GM12878 (cell line): Measurements from ENCODE around the gene JUND. TPM values are rescaled to one million over a fixed set of nuclear protein-coding genes. Genes with fewer than 3 reads are reported as not detected.

ENCODE experiments used
- ATAC-seq: fragments of 200-7000 bp; cut with Tn5 transposase; 3 replicates; pipeline ENCODE4 v1.9.1; 2020; ENCODE audit warnings: mild to moderate bottlenecking, moderate library complexity
- BruUV-seq: library from RNA; stranded (reverse); fragments of 400-500 nt; replicated peaks from 2 replicates; lab custom pipeline; 2021; lab: Mats Ljungman, UMichigan
- CTCF ChIA-PET: fragments of 300-600 bp; sonication (Branson Sonifier 250); formaldehyde crosslinking; extraction: SDS; loops from one replicate; lab custom pipeline; 2021; ENCODE audit warnings: inconsistent platforms; lab: Yijun Ruan, JAX
- POLR2A ChIA-PET: fragments of 350-600 bp; formaldehyde crosslinking; extraction: SDS; loops from one replicate; lab custom pipeline; 2021; ENCODE audit warnings: inconsistent platforms; lab: Charles Lee
- RAD21 ChIA-PET: fragments of 300-600 bp; sonication (Branson Sonifier 250); formaldehyde crosslinking; loops from one replicate; lab custom pipeline; 2023; ENCODE audit warnings: antibody characterized with exemption; ENCODE audit not compliant: unreplicated experiment; lab: Charles Lee
- SMC1A ChIA-PET: fragments of 300-600 bp; sonication (Branson Sonifier 250); formaldehyde crosslinking; loops from one replicate; lab custom pipeline; 2023; ENCODE audit not compliant: unreplicated experiment, uncharacterized antibody; lab: Charles Lee
- DNase-seq: peaks from one replicate; pipeline ENCODE4 v3.0.0-alpha.2; 2011; ENCODE audit warnings: low read depth, low spot score
- FAIRE-seq: peaks from 3 replicates; lab custom pipeline; 2011; peaks lifted over from hg19 to GRCh38; lab: Jason Lieb, UNC
- H2AFZ ChIP-seq: 2 replicates; pipeline ENCODE4 v1.6.0; 2011; ENCODE audit warnings: low read depth, low read length, control low read depth; ENCODE audit not compliant: control insufficient read depth
- H3K27ac ChIP-seq: 2 replicates; pipeline ENCODE4 v1.5.1; 2011; ENCODE audit warnings: control low read depth; ENCODE audit not compliant: control insufficient read depth, insufficient read depth
- H3K27me3 ChIP-seq, 2 experiments: replicated peaks in 1 of 2; 2 replicates each; pipeline versions ENCODE4 v1.6.0 to v1.6.1; 2011; ENCODE audit warnings: low read length in 1 of 2; ENCODE audit not compliant: control insufficient read depth in 2 of 2, insufficient read depth in 2 of 2
- H3K36me3 ChIP-seq, 2 experiments: 2 replicates each; pipeline ENCODE4 v1.5.1; 2011; ENCODE audit warnings: low read length in 1 of 2; ENCODE audit not compliant: control insufficient read depth in 2 of 2, insufficient read depth in 2 of 2
- H3K4me1 ChIP-seq: 2 replicates; pipeline ENCODE4 v1.6.1; 2011; ENCODE audit warnings: mild to moderate bottlenecking, low read length, moderate library complexity, mixed read lengths; ENCODE audit not compliant: control insufficient read depth, insufficient read depth
- H3K4me2 ChIP-seq: 2 replicates; pipeline ENCODE4 v1.6.0; 2011; ENCODE audit warnings: control low read depth; ENCODE audit not compliant: control insufficient read depth, insufficient read depth
- H3K4me3 ChIP-seq: fragments of 200-600 bp; sonication (generic); 2 replicates; pipeline ENCODE4 v1.5.1; 2016
- H3K79me2 ChIP-seq: 2 replicates; pipeline ENCODE4 v1.6.0; 2011; ENCODE audit warnings: low read length; ENCODE audit not compliant: control insufficient read depth, insufficient read depth
- H3K9ac ChIP-seq: 2 replicates; pipeline ENCODE4 v1.8.0; 2011; ENCODE audit warnings: low read length, control low read depth, mixed read lengths; ENCODE audit not compliant: control insufficient read depth, insufficient read depth
- H3K9me3 ChIP-seq: replicated peaks from 3 replicates; pipeline ENCODE4 v1.5.1; 2011; ENCODE audit warnings: mild to moderate bottlenecking, low read length; ENCODE audit not compliant: control insufficient read depth, insufficient read depth
- H4K20me1 ChIP-seq: 2 replicates; pipeline ENCODE4 v1.6.0; 2011; ENCODE audit not compliant: control insufficient read depth, insufficient read depth
- EED ChIP-seq: sonication (generic); IDR thresholded peaks from 2 replicates; pipeline ENCODE4 v1.6.1; 2016; ENCODE audit warnings: antibody characterized with exemption, low read depth
- EGR1 ChIP-seq, 2 experiments: IDR thresholded peaks; 1 replicate in 1 of 2; 2 replicates in 1 of 2; pipeline ENCODE4 v1.6.1; 2011 to 2012; ENCODE audit warnings: low read depth in 2 of 2, low read length in 2 of 2, borderline replicate concordance in 1 of 2, mild to moderate bottlenecking in 1 of 2, moderate library complexity in 1 of 2
- HDGF ChIP-seq: fragments of 450-650 bp; IDR thresholded peaks from 2 replicates; pipeline ENCODE4 v1.6.1; 2016; ENCODE audit warnings: antibody characterized with exemption
- IRF4 ChIP-seq: IDR thresholded peaks from 2 replicates; pipeline ENCODE4 v1.6.1; 2011; ENCODE audit warnings: low read depth, low read length
- KDM1A ChIP-seq: fragments of 200-600 bp; sonication (generic); IDR thresholded peaks from 2 replicates; pipeline ENCODE4 v1.6.1; 2016; ENCODE audit warnings: borderline replicate concordance
- NBN ChIP-seq: fragments of 450-650 bp; IDR thresholded peaks from 2 replicates; pipeline ENCODE4 v1.6.1; 2016
- NFYA ChIP-seq: IDR thresholded peaks from 2 replicates; pipeline ENCODE4 v1.6.1; 2011; ENCODE audit warnings: low read depth, mild to moderate bottlenecking, low read length, improper control_type of control experiment, borderline replicate concordance
- NR2F1 ChIP-seq: fragments of 450-650 bp; conservative IDR thresholded peaks from 2 replicates; pipeline ENCODE4 v1.6.1; 2017; ENCODE audit warnings: mild to moderate bottlenecking
- TARDBP ChIP-seq: IDR thresholded peaks from 2 replicates; pipeline ENCODE4 v1.6.1; 2016; ENCODE audit warnings: borderline replicate concordance
- TCF3 ChIP-seq: IDR thresholded peaks from 2 replicates; pipeline ENCODE4 v1.6.1; 2012; ENCODE audit warnings: low read depth, mild to moderate bottlenecking, low read length, borderline replicate concordance; ENCODE audit not compliant: insufficient read depth
- YY1 ChIP-seq: IDR thresholded peaks from 2 replicates; pipeline ENCODE4 v1.6.1; 2011; ENCODE audit warnings: low read depth, mild to moderate bottlenecking, low read length
- ZSCAN29 ChIP-seq: fragments of 450-650 bp; IDR thresholded peaks from 2 replicates; pipeline ENCODE4 v1.6.1; 2017; ENCODE audit warnings: mild to moderate bottlenecking, moderate library complexity
- WGBS: methylation state at CpG from one replicate; pipeline ENCODE4 v1.1.6; 2016; ENCODE audit warnings: low lambda C conversion rate; ENCODE audit not compliant: insufficient replicate concordance, insufficient coverage; ENCODE audit errors: missing lambda C conversion rate; 5-methylcytosine and 5-hydroxymethylcytosine counted together
- in situ Hi-C: fragments of 300-500 bp; cut with MboI; formaldehyde crosslinking; loops from 9 replicates; pipeline ENCODE4 v1.14.3; 2018; ENCODE audit warnings: mixed read lengths
- intact Hi-C: fragments of 100-400 bp; cut with micrococcal nuclease; formaldehyde crosslinking; loops from one replicate; pipeline ENCODE4 v1.14.2; 2022; ENCODE audit not compliant: unreplicated experiment
- polyA plus RNA-seq, 11 experiments: library from polyadenylated mRNA; depleted of rRNA in 4 of 11; unstranded in 6 of 11; stranded (reverse) in 5 of 11; fragments of >200 nt; fragmentation: Nextera tagmentation in 4 of 11; fragmentation: Illumina TruSeq in 1 of 11; extraction: Ambion mirVana in 4 of 11; extraction: Trizol in 1 of 11; gene quantifications; 1 replicate in 1 of 11; 2 replicates in 10 of 11; pipeline versions ENCODE4 v1.2.1 to v1.2.3, GENCODE V29; 2011 to 2016; ENCODE audit warnings: inconsistent platforms in 2 of 11, missing spikeins in 2 of 11, low read depth in 1 of 11
- total RNA-seq, 4 experiments: library from RNA; depleted of rRNA in 3 of 4; stranded (reverse); fragments of >200 nt in 3 of 4; fragmentation: Illumina TruSeq in 1 of 4; extraction: Trizol in 1 of 4; gene quantifications; 2 replicates each; pipeline versions ENCODE4 v1.2.1 to v1.2.3, GENCODE V29; 2013 to 2021
- TF ChIP-seq, protein P1 (sequence below): IDR thresholded peaks from 2 replicates; pipeline ENCODE4 v1.6.1; 2011; ENCODE audit warnings: low read depth, mild to moderate bottlenecking, low read length, moderate library complexity, borderline replicate concordance; ENCODE audit errors: extremely low read depth
- TF ChIP-seq, protein P2 (sequence below): IDR thresholded peaks from 2 replicates; pipeline ENCODE4 v1.6.1; 2012; ENCODE audit warnings: mild to moderate bottlenecking, low read depth, low read length
- TF ChIP-seq, protein P3 (sequence below): IDR thresholded peaks from 2 replicates; pipeline ENCODE4 v1.6.1; 2012; ENCODE audit warnings: improper control_type of control experiment, low read depth, low read length; ENCODE audit not compliant: insufficient replicate concordance
- TF ChIP-seq, protein P4 (sequence below): IDR thresholded peaks from 2 replicates; pipeline ENCODE4 v1.6.1; 2012; ENCODE audit warnings: low read depth, low read length, improper control_type of control experiment

The JUND gene
- total and polyA plus RNA-seq, 10 of the 15 experiments (the other 5 are each of a cell fraction or from before 2014, with no cell fraction given), result 7.4 to 164 (median 18.8) TPM

DNA sequence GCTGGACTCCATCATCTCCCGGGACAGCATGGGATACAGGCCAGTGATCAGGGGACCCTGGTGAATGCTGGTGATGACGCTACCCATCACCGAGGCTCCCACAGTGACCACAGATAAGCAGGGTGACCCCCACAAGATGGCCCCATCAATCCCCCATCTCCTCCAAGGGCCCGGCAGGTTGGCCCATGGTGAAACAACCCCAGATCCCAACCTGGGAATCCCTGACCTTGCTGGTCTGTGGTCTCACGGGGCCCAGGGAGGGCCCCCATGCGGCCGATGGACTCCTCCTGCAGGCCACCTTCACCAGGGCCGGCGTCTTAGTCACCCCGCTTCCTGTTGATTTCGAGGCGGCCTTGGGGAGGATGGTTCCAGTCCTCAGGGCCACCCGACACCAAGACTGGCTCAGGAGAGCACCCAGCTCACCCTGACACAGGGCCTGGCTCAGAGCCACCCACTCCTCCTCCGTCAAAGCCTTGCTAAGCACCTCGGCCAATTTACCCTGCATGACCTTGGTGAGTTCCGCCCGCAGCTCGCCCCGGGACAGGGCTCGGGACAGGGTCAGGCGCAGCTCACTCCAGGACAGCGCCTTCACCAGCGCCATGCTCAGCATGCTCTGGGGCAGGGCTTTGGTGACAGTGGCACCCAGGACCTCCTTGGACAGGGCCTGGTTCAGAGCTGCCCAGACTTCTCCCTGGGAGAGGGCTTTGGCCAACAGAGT, 17.1 kb downstream of the JUND start:
- no TSS peak for BruUV-seq
- no peaks in the 10 kb centered on the region for H3K27me3 ChIP-seq
- FAIRE-seq (no peak), ATAC-seq (no peak), DNase-seq (no peak)
- in situ Hi-C loops, result no loop called here
- SMC1A ChIA-PET, result no interaction called here
- H3K4me1 ChIP-seq, result no peaks in the 10 kb centered on the region
- RAD21 ChIA-PET, result interaction anchor here (0.6 kb wide), 1 partner anchor 208 kb away, joined by 3 read pairs; no protein-coding TSS in a partner anchor
- CTCF ChIA-PET, result no interaction called here
- 67% methylated on average over 20 of the region's 23 CpGs for WGBS
- H3K27ac ChIP-seq, result no peak overlapping the region
- no peak overlapping the region for H3K4me3 ChIP-seq
- no peaks in the 10 kb centered on the region for H3K79me2 ChIP-seq
- H3K9ac ChIP-seq, result no peak overlapping the region
- no peaks in the 10 kb centered on the region for H4K20me1 ChIP-seq
- intact Hi-C loops, result no loop called here
- H2AFZ ChIP-seq, result no peak overlapping the region
- POLR2A ChIA-PET, result no interaction called here
- H3K4me2 ChIP-seq, result no peak overlapping the region
- H3K36me3 ChIP-seq, result no peaks in the 10 kb centered on the region
- H3K9me3 ChIP-seq, result no peaks in the 10 kb centered on the region
- TF ChIP-seq, protein P1, sequence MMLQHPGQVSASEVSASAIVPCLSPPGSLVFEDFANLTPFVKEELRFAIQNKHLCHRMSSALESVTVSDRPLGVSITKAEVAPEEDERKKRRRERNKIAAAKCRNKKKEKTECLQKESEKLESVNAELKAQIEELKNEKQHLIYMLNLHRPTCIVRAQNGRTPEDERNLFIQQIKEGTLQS, result no peak
- TF ChIP-seq, protein P2, sequence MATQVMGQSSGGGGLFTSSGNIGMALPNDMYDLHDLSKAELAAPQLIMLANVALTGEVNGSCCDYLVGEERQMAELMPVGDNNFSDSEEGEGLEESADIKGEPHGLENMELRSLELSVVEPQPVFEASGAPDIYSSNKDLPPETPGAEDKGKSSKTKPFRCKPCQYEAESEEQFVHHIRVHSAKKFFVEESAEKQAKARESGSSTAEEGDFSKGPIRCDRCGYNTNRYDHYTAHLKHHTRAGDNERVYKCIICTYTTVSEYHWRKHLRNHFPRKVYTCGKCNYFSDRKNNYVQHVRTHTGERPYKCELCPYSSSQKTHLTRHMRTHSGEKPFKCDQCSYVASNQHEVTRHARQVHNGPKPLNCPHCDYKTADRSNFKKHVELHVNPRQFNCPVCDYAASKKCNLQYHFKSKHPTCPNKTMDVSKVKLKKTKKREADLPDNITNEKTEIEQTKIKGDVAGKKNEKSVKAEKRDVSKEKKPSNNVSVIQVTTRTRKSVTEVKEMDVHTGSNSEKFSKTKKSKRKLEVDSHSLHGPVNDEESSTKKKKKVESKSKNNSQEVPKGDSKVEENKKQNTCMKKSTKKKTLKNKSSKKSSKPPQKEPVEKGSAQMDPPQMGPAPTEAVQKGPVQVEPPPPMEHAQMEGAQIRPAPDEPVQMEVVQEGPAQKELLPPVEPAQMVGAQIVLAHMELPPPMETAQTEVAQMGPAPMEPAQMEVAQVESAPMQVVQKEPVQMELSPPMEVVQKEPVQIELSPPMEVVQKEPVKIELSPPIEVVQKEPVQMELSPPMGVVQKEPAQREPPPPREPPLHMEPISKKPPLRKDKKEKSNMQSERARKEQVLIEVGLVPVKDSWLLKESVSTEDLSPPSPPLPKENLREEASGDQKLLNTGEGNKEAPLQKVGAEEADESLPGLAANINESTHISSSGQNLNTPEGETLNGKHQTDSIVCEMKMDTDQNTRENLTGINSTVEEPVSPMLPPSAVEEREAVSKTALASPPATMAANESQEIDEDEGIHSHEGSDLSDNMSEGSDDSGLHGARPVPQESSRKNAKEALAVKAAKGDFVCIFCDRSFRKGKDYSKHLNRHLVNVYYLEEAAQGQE, result no peak
- no peak for TF ChIP-seq IRF4
- no peak for TF ChIP-seq KDM1A
- TF ChIP-seq, protein P3, sequence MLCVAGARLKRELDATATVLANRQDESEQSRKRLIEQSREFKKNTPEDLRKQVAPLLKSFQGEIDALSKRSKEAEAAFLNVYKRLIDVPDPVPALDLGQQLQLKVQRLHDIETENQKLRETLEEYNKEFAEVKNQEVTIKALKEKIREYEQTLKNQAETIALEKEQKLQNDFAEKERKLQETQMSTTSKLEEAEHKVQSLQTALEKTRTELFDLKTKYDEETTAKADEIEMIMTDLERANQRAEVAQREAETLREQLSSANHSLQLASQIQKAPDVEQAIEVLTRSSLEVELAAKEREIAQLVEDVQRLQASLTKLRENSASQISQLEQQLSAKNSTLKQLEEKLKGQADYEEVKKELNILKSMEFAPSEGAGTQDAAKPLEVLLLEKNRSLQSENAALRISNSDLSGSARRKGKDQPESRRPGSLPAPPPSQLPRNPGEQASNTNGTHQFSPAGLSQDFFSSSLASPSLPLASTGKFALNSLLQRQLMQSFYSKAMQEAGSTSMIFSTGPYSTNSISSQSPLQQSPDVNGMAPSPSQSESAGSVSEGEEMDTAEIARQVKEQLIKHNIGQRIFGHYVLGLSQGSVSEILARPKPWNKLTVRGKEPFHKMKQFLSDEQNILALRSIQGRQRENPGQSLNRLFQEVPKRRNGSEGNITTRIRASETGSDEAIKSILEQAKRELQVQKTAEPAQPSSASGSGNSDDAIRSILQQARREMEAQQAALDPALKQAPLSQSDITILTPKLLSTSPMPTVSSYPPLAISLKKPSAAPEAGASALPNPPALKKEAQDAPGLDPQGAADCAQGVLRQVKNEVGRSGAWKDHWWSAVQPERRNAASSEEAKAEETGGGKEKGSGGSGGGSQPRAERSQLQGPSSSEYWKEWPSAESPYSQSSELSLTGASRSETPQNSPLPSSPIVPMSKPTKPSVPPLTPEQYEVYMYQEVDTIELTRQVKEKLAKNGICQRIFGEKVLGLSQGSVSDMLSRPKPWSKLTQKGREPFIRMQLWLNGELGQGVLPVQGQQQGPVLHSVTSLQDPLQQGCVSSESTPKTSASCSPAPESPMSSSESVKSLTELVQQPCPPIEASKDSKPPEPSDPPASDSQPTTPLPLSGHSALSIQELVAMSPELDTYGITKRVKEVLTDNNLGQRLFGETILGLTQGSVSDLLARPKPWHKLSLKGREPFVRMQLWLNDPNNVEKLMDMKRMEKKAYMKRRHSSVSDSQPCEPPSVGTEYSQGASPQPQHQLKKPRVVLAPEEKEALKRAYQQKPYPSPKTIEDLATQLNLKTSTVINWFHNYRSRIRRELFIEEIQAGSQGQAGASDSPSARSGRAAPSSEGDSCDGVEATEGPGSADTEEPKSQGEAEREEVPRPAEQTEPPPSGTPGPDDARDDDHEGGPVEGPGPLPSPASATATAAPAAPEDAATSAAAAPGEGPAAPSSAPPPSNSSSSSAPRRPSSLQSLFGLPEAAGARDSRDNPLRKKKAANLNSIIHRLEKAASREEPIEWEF, result no peak
- TF ChIP-seq HDGF, result no peak
- no peak for TF ChIP-seq NFYA
- TF ChIP-seq NR2F1, result no peak
- TF ChIP-seq EED, result no peak
- no peak for TF ChIP-seq NBN
- TF ChIP-seq, protein P4, sequence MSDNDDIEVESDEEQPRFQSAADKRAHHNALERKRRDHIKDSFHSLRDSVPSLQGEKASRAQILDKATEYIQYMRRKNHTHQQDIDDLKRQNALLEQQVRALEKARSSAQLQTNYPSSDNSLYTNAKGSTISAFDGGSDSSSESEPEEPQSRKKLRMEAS, result no peak
- TF ChIP-seq TCF3, result no peak
- TF ChIP-seq EGR1 (IDR thresholded peaks at IDR 0.05; ENCODE audit: borderline replicate concordance in 1 of 2, low read depth in 2 of 2, low read length in 2 of 2), result no peak
- TF ChIP-seq ZSCAN29, result no peak
- no peak for TF ChIP-seq YY1
- TF ChIP-seq TARDBP, result no peak
